Measurements from ENCODE around the gene BCL11A. TPM values are rescaled to one million over a fixed set of nuclear protein-coding genes. Genes with fewer than 3 reads are reported as not detected.

Gene BCL11A
- polyA plus RNA-seq, 3 donors: 8.7 to 15.6 (median 11.1) TPM

DNA sequence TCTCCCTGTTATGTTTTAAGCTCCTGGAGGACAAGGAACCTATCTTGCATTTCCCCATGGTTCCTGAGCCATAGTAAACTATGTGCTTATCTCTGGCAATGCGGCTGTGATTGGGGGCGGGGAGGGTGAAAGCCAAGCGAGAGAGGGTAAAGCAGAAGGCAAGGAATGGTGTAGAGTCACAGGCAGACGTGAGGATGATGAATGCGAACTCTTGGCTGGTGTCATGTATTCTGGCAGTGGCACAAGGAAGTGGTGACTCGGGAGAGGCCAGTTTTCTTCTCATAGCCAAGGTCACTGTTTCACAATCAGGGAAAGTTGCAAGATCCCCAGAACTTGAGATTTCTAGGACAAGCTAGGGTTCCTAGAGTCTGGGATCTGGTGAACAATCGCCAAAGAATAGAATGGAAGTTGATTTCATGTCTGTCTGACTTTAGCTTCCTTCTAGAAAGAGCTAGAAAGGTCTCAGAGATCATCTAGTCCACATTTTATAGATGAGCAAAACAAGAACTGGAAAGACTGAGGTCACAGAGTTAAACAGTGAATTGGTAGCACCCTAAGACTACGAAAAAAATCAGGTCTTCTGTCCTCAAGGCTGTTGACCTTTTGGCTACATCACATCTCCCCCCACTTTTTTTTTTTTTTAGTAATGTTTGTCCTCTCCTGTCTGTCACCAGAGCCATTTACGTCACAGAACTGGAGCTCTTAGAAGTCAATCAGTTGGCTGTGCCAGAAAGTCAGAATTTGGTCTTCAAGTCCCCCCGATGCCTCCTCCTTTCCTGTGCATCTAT, 137.0 kb downstream of the BCL11A start:
- peak; percentile 44 to 84 (median 56) for DNase-seq
- peaks cover 34 to 41% of the 10 kb centered on the region in 2 donors for H3K4me1 ChIP-seq (ENCODE audit: control insufficient read depth in 1 of 2, insufficient read depth in 2 of 2, low read length in 2 of 2)
- no peaks in the 10 kb centered on the region for H3K36me3 ChIP-seq (replicated peaks in 1 of 2; ENCODE audit: control insufficient read depth in 1 of 2, insufficient read depth in 2 of 2, low read length in 2 of 2)
- H3K27ac Mint-ChIP-seq: peak overlapping the region in 6 of 7 donors; percentile 11 to 63 (median 50)
- no peaks in the 10 kb centered on the region for H3K27me3 ChIP-seq (ENCODE audit: control insufficient read depth in 2 of 2, insufficient read depth in 2 of 2, low read length in 2 of 2)
- no peaks in the 10 kb centered on the region for H4K20me1 ChIP-seq (ENCODE audit: insufficient read depth, low read length)
- H3K9me3 Mint-ChIP-seq: peaks cover 0 to 7% (median 4%) of the 10 kb centered on the region in 7 donors
- intact Hi-C loops (cut with micrococcal nuclease): no loop called here
- peak overlapping the region in 1 of 2 donors; percentile 46 for H3K27ac ChIP-seq (ENCODE audit: low read depth in 1 of 2, low read length in 2 of 2)
- TF ChIP-seq, protein P1, sequence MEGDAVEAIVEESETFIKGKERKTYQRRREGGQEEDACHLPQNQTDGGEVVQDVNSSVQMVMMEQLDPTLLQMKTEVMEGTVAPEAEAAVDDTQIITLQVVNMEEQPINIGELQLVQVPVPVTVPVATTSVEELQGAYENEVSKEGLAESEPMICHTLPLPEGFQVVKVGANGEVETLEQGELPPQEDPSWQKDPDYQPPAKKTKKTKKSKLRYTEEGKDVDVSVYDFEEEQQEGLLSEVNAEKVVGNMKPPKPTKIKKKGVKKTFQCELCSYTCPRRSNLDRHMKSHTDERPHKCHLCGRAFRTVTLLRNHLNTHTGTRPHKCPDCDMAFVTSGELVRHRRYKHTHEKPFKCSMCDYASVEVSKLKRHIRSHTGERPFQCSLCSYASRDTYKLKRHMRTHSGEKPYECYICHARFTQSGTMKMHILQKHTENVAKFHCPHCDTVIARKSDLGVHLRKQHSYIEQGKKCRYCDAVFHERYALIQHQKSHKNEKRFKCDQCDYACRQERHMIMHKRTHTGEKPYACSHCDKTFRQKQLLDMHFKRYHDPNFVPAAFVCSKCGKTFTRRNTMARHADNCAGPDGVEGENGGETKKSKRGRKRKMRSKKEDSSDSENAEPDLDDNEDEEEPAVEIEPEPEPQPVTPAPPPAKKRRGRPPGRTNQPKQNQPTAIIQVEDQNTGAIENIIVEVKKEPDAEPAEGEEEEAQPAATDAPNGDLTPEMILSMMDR (IDR thresholded peaks at IDR 0.05): no peak
- no peak overlapping the region for H3K4me3 ChIP-seq (replicated peaks in 1 of 3; ENCODE audit: low read depth in 2 of 3, low read length in 3 of 3)
- no peaks in the 10 kb centered on the region for H3K9me3 ChIP-seq (replicated peaks in 1 of 2; ENCODE audit: control insufficient read depth in 1 of 2, insufficient read depth in 1 of 2, low read length in 2 of 2)
- peaks cover 0 to 3% of the 10 kb centered on the region in 2 donors for H3K36me3 Mint-ChIP-seq
- 39% methylated on average over 8 of the region's 10 CpGs for WGBS (ENCODE audit: insufficient coverage)
- H2AFZ ChIP-seq (ENCODE audit: insufficient read depth, low read depth, low read length, poor library complexity, severe bottlenecking): peak overlapping the region; percentile 11
- H3K4me2 ChIP-seq (replicated peaks; ENCODE audit: extremely low read depth, low read length, poor library complexity, severe bottlenecking): peak overlapping the region; percentile 23
- peak overlapping the region in 1 of 2 donors; percentile 76 for H3K4me3 Mint-ChIP-seq
- H3K27me3 Mint-ChIP-seq (ENCODE audit: low read depth in 3 of 3): peaks cover 0 to 10% (median 5%) of the 10 kb centered on the region in 3 donors
- peaks cover 48% of the 10 kb centered on the region for H3K4me1 Mint-ChIP-seq
- no peak overlapping the region for H3K9ac ChIP-seq (ENCODE audit: insufficient read depth, low read length, poor library complexity, severe bottlenecking)
- no peaks in the 10 kb centered on the region for H3K79me2 ChIP-seq (ENCODE audit: insufficient read depth, low read length)

DNA sequence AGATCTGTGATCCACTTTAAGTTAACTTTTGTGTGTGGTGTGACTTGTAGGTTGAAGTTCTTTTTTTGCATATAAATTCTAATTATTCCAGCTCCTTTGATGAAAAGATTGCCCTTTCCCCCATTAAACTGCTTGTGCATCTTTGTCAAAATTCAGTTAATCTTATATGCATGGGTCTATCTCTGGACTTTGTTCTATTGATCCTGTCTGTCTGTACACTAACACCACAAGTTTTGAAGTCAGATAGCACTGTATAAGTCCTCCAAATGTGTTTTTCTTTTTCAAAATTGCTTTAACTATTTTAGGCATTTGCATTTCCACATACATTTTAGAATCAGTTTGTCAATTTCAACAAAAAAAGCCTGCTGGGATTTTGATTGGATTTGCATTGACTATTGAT, 137.6 kb downstream of the BCL11A start:
- peaks cover 0 to 7% (median 4%) of the 10 kb centered on the region in 7 donors for H3K9me3 Mint-ChIP-seq
- H3K27ac Mint-ChIP-seq: peak overlapping the region in 2 of 7 donors; percentile 9 to 41
- H3K36me3 Mint-ChIP-seq: peaks cover 0 to 3% of the 10 kb centered on the region in 2 donors
- TF ChIP-seq, protein P1 (IDR thresholded peaks at IDR 0.05): no peak
- Histone ChIP-seq H3K36me3 (replicated peaks in 1 of 2; ENCODE audit: control insufficient read depth in 1 of 2, insufficient read depth in 2 of 2, low read length in 2 of 2) (no peaks in the 10 kb centered on the region), H3K4me3 (replicated peaks in 1 of 3; ENCODE audit: low read depth in 2 of 3, low read length in 3 of 3) (no peak overlapping the region), H3K9me3 (replicated peaks in 1 of 2; ENCODE audit: control insufficient read depth in 1 of 2, insufficient read depth in 1 of 2, low read length in 2 of 2) (no peaks in the 10 kb centered on the region), H4K20me1 (ENCODE audit: insufficient read depth, low read length) (no peaks in the 10 kb centered on the region), H2AFZ (ENCODE audit: insufficient read depth, low read depth, low read length, poor library complexity, severe bottlenecking) (no peak overlapping the region), H3K9ac (ENCODE audit: insufficient read depth, low read length, poor library complexity, severe bottlenecking) (no peak overlapping the region), H3K27me3 (ENCODE audit: control insufficient read depth in 2 of 2, insufficient read depth in 2 of 2, low read length in 2 of 2) (no peaks in the 10 kb centered on the region), H3K27ac (ENCODE audit: low read depth in 1 of 2, low read length in 2 of 2) (peak overlapping the region in 1 of 2 donors; percentile 46), H3K4me2 (replicated peaks; ENCODE audit: extremely low read depth, low read length, poor library complexity, severe bottlenecking) (peak overlapping the region; percentile 23), H3K79me2 (ENCODE audit: insufficient read depth, low read length) (no peaks in the 10 kb centered on the region), H3K4me1 (ENCODE audit: control insufficient read depth in 1 of 2, insufficient read depth in 2 of 2, low read length in 2 of 2) (peaks cover 40 to 47% of the 10 kb centered on the region in 2 donors)
- intact Hi-C loops (cut with micrococcal nuclease): no loop called here
- peaks cover 53% of the 10 kb centered on the region for H3K4me1 Mint-ChIP-seq
- peaks cover 0 to 10% (median 5%) of the 10 kb centered on the region in 3 donors for H3K27me3 Mint-ChIP-seq (ENCODE audit: low read depth in 3 of 3)
- H3K4me3 Mint-ChIP-seq: peak overlapping the region in 1 of 2 donors; percentile 76
- DNase-seq: no peak
